HepG2 (cell line): ENCODE measurements around the gene LSR. TPM values are rescaled to one million over a fixed set of nuclear protein-coding genes. Genes with fewer than 3 reads are reported as not detected.

Experiments used
- ELK4 ChIP-seq: sonication (generic); formaldehyde crosslinking; IDR thresholded peaks from 2 replicates; pipeline ENCODE4 v1.9.0; 2021; ENCODE audit warnings: missing genetic modification reagents, borderline replicate concordance
- FOXO4 ChIP-seq: sonication (generic); formaldehyde crosslinking; conservative IDR thresholded peaks from 2 replicates; pipeline ENCODE4 v1.8.1; 2023; ENCODE audit warnings: missing genetic modification reagents
- HMGXB3 ChIP-seq: sonication (generic); formaldehyde crosslinking; IDR thresholded peaks from 2 replicates; pipeline ENCODE4 v1.4.0; 2020; ENCODE audit warnings: missing genetic modification reagents, borderline replicate concordance
- KDM1A ChIP-seq: IDR thresholded peaks from 2 replicates; pipeline ENCODE4 v1.6.1; 2016; ENCODE audit warnings: missing compliant biosample characterization
- MEIS1 ChIP-seq: sonication (generic); formaldehyde crosslinking; IDR thresholded peaks from 2 replicates; pipeline ENCODE4 v1.9.0; 2021; ENCODE audit warnings: mild to moderate bottlenecking, missing genetic modification reagents, moderate library complexity, borderline replicate concordance
- PRMT3 ChIP-seq: sonication (generic); formaldehyde crosslinking; IDR thresholded peaks from 2 replicates; pipeline ENCODE4 v1.8.1; 2022; ENCODE audit warnings: low read depth, mild to moderate bottlenecking, moderate library complexity, missing genetic modification reagents, borderline replicate concordance
- RBFOX2 ChIP-seq: fragments of 200-400 bp; formaldehyde crosslinking; IDR thresholded peaks from 2 replicates; pipeline ENCODE4 v1.6.1; 2017; ENCODE audit warnings: low read depth, mild to moderate bottlenecking, low read length
- SMARCE1 ChIP-seq: fragments of 450-650 bp; IDR thresholded peaks from 2 replicates; pipeline ENCODE4 v1.6.1; 2017; ENCODE audit warnings: borderline replicate concordance
- SPEN ChIP-seq: sonication (generic); formaldehyde crosslinking; IDR thresholded peaks from 2 replicates; pipeline ENCODE4 v1.5.1; 2020; ENCODE audit warnings: low read depth, mild to moderate bottlenecking, missing genetic modification reagents
- TFAP4 ChIP-seq: sonication (generic); IDR thresholded peaks from 2 replicates; pipeline ENCODE4 v1.6.1; 2016; ENCODE audit warnings: low read depth, borderline replicate concordance
- ZBTB46 ChIP-seq: sonication (generic); formaldehyde crosslinking; IDR thresholded peaks from 2 replicates; pipeline ENCODE4 v1.4.0; 2020; ENCODE audit warnings: mild to moderate bottlenecking, missing genetic modification reagents, borderline replicate concordance
- ZFP91 ChIP-seq: sonication (generic); formaldehyde crosslinking; IDR thresholded peaks from 2 replicates; pipeline ENCODE4 v1.9.0; 2022; ENCODE audit warnings: missing genetic modification reagents, mild to moderate bottlenecking, borderline replicate concordance
- ZNF414 ChIP-seq: sonication (generic); formaldehyde crosslinking; IDR thresholded peaks from 2 replicates; pipeline ENCODE4 v1.5.0; 2020; ENCODE audit warnings: missing genetic modification reagents
- ZNF546 ChIP-seq: sonication (generic); formaldehyde crosslinking; conservative IDR thresholded peaks from 2 replicates; pipeline ENCODE4 v1.8.1; 2023; ENCODE audit warnings: mild to moderate bottlenecking, missing genetic modification reagents
- ZNF777 ChIP-seq: sonication (generic); formaldehyde crosslinking; IDR thresholded peaks from 2 replicates; pipeline ENCODE4 v1.4.0; 2020; ENCODE audit warnings: missing genetic modification reagents
- polyA plus RNA-seq, 8 experiments: library from polyadenylated mRNA; depleted of rRNA in 3 of 8; stranded (reverse) in 7 of 8; unstranded in 1 of 8; fragments of >200 nt; fragmentation: Illumina TruSeq in 4 of 8; extraction: Trizol in 4 of 8; gene quantifications; 2 replicates each; pipeline versions ENCODE4 v1.2.1 to v1.2.3, GENCODE V29; 2011 to 2016; ENCODE audit warnings: low read depth in 4 of 8, missing spikeins in 1 of 8, mixed read lengths in 1 of 8; ENCODE audit not compliant: insufficient read depth in 1 of 8
- total RNA-seq, 5 experiments: library from RNA; depleted of rRNA; stranded (reverse); fragments of >200 nt; fragmentation: Illumina TruSeq; extraction: Trizol; gene quantifications; 2 replicates each; pipeline ENCODE4 v1.2.3, GENCODE V29; 2016; ENCODE audit warnings: low read depth in 1 of 5

LSR gene
- total and polyA plus RNA-seq, 2 of the 13 experiments (the other 11 are each of a cell fraction or from before 2014, with no cell fraction given): 29.2 to 79.2 TPM

- TF ChIP-seq SPEN (CRISPR knock-in tag): no peak
- TF ChIP-seq RBFOX2: no peak
- TF ChIP-seq ZFP91 (CRISPR knock-in tag): peak; percentile 99
- no peak for TF ChIP-seq HMGXB3 (CRISPR knock-in tag)
- TF ChIP-seq ZNF546: no peak
- TF ChIP-seq SMARCE1: no peak
- TF ChIP-seq KDM1A (CRISPR knock-in tag): peak; percentile 72
- TF ChIP-seq ZNF414 (CRISPR knock-in tag): no peak
- no peak for TF ChIP-seq ZBTB46 (CRISPR knock-in tag)
- TF ChIP-seq ELK4: peak; percentile 80
- 0 out of 2 replicates have a peak, but pooled peaks have one; percentile 23 for TF ChIP-seq PRMT3
- peak; percentile 68; the same call in 1 of the 2 replicates for TF ChIP-seq MEIS1 (CRISPR knock-in tag)
- peak; percentile 73; the same call in 1 of the 2 replicates for TF ChIP-seq TFAP4
- TF ChIP-seq ZNF777 (CRISPR knock-in tag): no peak
- TF ChIP-seq FOXO4 (CRISPR knock-in tag): 0 out of 2 replicates have a peak, but pooled peaks have one; percentile 83
Observed at GRCh38 chr19:35247526-35248309, 1.1 kb upstream of the LSR start (continued).
